Muscle of back (tissue), 11 donors: Measurements from ENCODE around the gene AP3B1. TPM values are rescaled to one million over a fixed set of nuclear protein-coding genes. Genes with fewer than 3 reads are reported as not detected.

ENCODE experiments used
- DNase-seq, 3 donors: peaks; one replicate each; pipeline versions ENCODE4 v3.0.0 to v3.0.0-alpha.2; 2013
- polyA plus RNA-seq, 10 donors: library from polyadenylated mRNA; unstranded; fragments of 120-200 nt; gene quantifications; one replicate each; pipeline ENCODE4 v1.2.1, GENCODE V29; 2013; ENCODE audit not compliant: insufficient read length in 10 of 10

Gene AP3B1
- polyA plus RNA-seq, 10 donors: 33.2 to 46.3 (median 35.7) TPM

DNA sequence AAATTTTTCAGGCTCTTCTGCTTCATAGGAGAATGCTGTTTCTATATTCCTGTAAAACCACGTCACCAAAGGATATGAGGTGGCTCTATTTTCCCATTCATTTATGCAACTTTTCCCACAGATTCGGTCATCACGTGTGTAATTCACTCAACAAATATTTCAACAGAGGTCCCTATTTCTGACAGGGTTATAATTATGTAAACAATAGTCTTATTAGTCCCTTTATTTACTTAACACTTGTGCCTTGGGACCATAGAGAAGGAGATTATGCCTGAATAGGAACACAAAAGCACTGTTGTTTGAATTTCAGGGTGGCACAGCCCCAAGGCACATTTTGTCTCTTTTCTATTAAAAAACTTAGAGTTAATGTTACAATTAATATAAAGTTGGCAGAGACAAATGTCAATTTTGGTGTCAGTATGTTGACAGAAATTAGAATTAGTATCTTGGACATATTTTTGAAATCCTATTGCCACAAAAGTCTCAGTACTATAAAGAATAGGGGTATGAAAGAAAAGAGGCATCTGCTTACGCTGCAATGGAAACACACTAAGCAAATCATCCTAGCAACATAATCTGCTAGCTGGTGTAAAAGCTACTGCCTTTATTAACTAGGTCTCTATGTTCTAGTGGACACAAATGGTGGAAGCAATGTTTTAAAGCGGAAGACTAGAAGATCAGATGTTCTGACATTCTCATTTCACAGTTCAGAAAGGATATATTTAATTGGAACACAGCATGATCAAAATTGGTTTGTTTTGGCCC lies 289.3 kb downstream of the AP3B1 start:
- DNase-seq: no peak

- DNase-seq: no peak
These were observed 289.9 kb downstream of the AP3B1 start for GRCh38 chr5:78004559-78004958.

DNA sequence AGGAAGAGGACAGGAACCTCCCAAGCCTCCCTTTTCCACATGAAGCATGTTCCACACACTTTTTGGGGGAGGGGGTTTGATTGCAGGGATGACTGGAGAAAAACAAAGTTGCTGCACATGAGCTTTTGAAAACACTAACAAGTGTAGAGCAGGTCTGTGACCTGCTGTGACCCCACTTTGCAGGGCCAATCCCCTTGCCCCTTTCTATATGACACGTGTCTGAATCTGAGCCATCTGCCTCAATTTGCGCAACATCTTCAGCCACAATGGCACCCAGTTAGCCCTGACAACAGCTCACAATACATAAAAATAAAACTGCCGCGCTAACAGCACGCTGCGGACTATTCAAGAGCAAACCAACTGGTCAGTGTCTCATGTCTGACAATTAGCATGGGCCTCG lies 290.6 kb downstream of the AP3B1 start:
- no peak for DNase-seq

- no peak for DNase-seq
These were observed 291.0 kb downstream of the AP3B1 start for GRCh38 chr5:78003450-78003849.

- no peak for DNase-seq
These were observed 291.8 kb downstream of the AP3B1 start for GRCh38 chr5:78002690-78003089.

GRCh38 chr5:78001197-78001596 lies 293.3 kb downstream of the AP3B1 start:
- no peak for DNase-seq

DNA sequence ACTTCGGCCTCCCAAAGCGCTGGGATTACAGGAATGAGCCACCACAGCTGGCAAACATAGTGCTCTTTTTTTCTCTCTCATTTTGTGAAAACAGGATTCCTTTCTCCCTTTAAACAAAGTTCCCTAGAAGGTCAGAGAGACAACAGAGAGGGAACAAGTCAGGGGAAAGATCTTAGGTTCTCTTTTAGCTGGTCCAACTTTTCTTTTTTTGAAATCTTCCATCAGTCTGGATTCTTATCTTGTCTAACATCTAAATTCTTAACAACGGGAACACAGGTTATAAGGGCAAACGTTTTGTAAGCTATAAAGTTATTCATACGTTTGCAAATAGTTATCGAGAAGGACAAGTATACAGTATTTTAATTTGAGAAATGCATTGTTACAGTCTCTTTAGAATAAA lies 294.3 kb downstream of the AP3B1 start:
- no peak for DNase-seq

DNA sequence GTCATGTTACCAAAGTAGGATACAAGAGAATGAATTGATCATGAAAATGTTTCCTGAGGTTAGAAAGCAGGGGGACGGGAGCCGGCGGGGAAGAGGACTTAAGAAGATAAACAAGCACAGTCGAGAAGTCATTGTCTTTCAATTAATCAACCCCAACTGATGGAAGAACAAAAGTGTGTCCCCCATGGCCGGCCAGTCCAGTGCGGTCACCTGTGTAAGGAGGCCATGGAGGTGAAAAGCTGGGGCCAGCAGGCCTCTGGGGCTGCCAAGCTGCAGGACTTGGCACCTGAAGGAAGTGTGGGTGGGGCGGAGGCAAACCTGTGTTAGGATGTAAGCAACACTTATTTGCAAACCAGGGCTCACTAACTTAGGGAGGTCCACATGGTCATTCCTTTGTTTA lies 295.1 kb downstream of the AP3B1 start:
- DNase-seq: no peak

- DNase-seq: no peak
These were observed 297.6 kb downstream of the AP3B1 start for GRCh38 chr5:77996943-77997342.

DNA sequence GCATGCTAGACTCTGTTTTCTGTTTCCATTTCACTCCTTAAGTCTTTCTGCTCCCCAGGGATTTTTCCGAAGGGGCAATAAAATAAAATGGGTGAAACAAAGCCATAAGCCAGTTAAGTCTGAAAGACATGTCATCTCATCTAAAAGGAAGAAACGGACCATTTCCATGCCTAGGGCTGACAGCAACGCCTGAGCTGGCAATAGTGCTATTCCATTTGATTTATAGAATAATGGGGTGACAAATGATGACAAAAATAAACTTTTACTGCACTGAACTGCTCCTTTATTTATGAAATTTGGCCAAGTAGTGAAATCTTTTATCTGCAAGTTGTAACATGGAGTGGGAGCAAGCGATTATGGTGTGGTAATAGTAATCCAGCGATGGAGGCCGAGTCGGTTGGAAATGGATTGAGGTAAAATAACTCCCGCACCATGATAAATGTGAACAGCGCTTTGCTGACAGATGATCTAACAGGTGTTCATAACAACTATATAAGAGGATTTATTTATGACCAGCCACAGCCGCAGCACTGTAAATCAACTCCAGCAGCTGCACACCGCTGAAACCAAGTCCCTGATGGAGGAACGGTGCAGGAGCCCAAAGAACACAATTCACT lies 298.6 kb downstream of the AP3B1 start:
- peak in 2 of 3 donors; percentile 47 to 51 for DNase-seq

DNA sequence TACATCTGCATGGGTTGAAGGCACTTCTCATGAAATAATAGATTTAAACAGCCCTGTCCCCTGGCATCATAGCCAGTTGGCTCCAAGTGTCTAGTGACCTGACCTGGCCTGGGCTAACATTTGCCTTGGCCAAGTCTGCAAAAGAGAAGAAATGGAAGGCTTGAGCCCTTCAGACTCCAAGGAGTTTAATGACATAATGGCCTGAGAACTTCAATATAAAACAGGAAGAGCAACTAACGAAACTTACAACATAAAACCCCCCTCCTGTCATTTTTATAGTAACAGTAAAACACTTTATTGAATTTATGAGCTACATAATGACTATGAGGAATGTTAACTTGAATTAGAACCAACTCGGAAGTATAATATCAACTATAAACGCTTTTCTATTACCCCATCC lies 299.6 kb downstream of the AP3B1 start:
- no peak for DNase-seq

GRCh38 chr5:77993855-77994318 lies 300.6 kb downstream of the AP3B1 start:
- DNase-seq: peak in 2 of 3 donors; percentile 25 to 36

- DNase-seq: no peak
These were observed 301.2 kb downstream of the AP3B1 start for GRCh38 chr5:77993141-77993854.

GRCh38 chr5:77991084-77991483 lies 303.4 kb downstream of the AP3B1 start:
- DNase-seq: no peak

- DNase-seq: no peak
These were observed 304.5 kb downstream of the AP3B1 start for GRCh38 chr5:77990020-77990419.

DNA sequence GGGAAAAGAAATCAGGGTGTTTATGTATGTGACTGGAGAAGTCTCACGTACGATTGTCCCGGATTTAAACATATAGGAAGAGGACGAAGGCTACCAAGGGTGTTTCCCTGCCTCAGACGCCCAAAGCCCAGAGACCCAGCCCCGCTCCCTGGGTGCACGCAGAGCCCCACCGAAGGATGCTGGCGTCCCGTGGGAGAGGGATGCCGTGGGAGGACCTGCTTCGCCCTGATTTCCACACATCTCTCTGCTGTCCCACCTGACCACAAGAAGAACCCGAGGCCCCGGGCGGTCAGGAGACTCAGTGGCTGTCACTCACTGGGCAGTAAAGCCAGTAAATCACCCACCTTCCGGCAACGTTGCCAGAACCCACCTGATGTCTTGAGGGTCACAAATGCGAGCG lies 306.5 kb downstream of the AP3B1 start:
- no peak for DNase-seq

DNA sequence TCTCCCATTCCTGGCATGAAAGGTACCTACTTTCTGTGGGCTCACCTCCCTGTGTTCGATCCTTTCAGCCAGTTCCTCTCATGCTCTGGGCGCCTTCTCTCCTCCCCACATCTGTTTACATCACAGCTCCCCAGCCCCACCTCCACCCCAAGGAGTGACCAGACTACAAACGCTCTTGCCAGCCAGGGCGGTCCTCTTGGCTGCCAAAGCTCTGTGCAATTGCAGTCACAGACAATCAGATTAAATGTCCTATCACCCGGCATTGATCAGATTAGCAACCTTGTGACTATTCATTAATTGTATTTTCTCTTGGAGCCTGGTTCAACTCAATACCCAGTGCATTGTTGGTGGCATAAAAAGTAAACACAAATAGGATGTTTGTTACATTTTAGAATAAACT lies 307.2 kb downstream of the AP3B1 start:
- no peak for DNase-seq

GRCh38 chr5:77986261-77986660 lies 308.2 kb downstream of the AP3B1 start:
- no peak for DNase-seq

- no peak for DNase-seq
These were observed 309.3 kb downstream of the AP3B1 start for GRCh38 chr5:77985247-77985646.

GRCh38 chr5:77984587-77984986 lies 309.9 kb downstream of the AP3B1 start:
- no peak for DNase-seq

DNA sequence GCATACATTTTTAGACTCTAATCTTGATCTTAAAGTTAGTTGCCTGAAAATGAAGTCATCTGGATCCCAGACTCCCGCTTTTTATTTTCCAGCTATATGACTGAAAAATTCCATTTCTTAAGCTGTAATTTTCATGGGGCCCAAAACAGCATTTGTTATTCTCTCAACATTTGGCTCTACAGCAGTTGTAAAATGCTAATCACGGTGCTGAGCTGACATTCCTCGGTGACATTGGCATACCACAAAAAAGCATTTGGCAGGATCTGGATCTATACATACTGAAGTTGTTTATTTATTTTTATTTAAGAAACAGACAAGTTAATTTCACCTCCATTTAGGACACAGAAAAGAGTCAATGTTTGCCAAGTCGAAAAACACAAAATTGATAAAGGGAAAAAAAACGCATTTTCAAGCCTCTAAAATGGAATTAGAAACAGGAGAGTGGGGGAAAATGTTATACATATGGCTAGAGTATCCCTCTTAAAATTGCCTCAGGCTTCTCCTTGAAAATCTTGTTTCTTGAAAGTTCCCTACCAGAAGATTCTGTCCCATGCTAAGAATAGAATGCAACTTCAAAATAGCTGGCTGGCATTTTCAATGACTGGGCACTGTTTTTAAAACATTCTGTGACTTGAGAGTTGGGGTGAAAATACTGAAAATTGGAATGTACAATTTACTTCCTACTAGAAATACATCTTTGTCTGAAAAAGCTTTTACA lies 310.9 kb downstream of the AP3B1 start:
- DNase-seq: no peak

DNA sequence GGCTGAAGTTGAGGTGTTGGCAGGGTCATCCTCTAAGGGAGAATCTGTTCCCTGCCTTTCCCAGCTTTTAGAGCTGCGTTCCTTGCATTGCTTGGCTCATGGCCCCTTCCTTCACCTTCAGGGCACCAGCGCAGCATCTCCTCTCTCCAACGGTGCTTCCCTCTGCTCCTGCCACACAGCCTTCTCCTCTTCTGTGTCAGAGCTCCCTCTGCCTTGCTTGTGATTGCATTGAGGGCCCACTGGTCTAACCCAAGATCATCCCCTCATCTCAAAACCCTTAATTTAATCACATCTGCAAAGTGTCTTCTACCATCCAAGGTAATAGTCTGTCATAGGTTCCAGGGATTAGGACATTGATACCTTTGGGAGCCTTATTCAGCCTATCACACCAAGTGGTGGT lies 312.7 kb downstream of the AP3B1 start:
- no peak for DNase-seq
